H9 (cell line): ENCODE results near the gene GGT7. TPM values are rescaled to one million over a fixed set of nuclear protein-coding genes. Genes with fewer than 3 reads are reported as not detected.

Experiments used
- DNase-seq: peaks from one replicate; pipeline ENCODE4 v3.0.0-alpha.2; 2017
- H2AFZ ChIP-seq: one replicate; pipeline ENCODE4 v1.6.1; 2013; ENCODE audit warnings: mild to moderate bottlenecking, low read length, control low read depth, moderate library complexity
- H2AK5ac ChIP-seq: 2 replicates; pipeline ENCODE4 v1.6.1; 2013; ENCODE audit warnings: low read length, control low read depth, mixed read lengths; ENCODE audit not compliant: insufficient read length
- H2BK120ac ChIP-seq: one replicate; pipeline ENCODE4 v1.6.1; 2013; ENCODE audit warnings: low read depth, mild to moderate bottlenecking, low read length, control low read depth, inconsistent platforms; ENCODE audit not compliant: poor library complexity, severe bottlenecking
- H2BK12ac ChIP-seq: 2 replicates; pipeline ENCODE4 v1.6.1; 2013; ENCODE audit warnings: low read length, control low read depth, mixed read lengths, low read depth; ENCODE audit not compliant: insufficient read length
- H2BK15ac ChIP-seq: 2 replicates; pipeline ENCODE4 v1.6.1; 2013; ENCODE audit warnings: low read depth, low read length, control low read depth
- H2BK20ac ChIP-seq: one replicate; pipeline ENCODE4 v1.6.1; 2013; ENCODE audit warnings: low read depth, mild to moderate bottlenecking, low read length, control low read depth, inconsistent platforms; ENCODE audit not compliant: poor library complexity, severe bottlenecking
- H2BK5ac ChIP-seq: 2 replicates; pipeline ENCODE4 v1.6.1; 2013; ENCODE audit warnings: low read length, control low read depth, mixed read lengths; ENCODE audit not compliant: insufficient read length
- H3K14ac ChIP-seq: 2 replicates; pipeline ENCODE4 v1.6.1; 2013; ENCODE audit warnings: low read length, control low read depth; ENCODE audit not compliant: insufficient read depth
- H3K18ac ChIP-seq: 2 replicates; pipeline ENCODE4 v1.6.1; 2013; ENCODE audit warnings: low read depth, mild to moderate bottlenecking, mixed read lengths, low read length, control low read depth; ENCODE audit not compliant: insufficient read length
- H3K23ac ChIP-seq: 2 replicates; pipeline ENCODE4 v1.6.1; 2013; ENCODE audit warnings: low read length, control low read depth, mixed read lengths, low read depth; ENCODE audit not compliant: insufficient read length
- H3K23me2 ChIP-seq: 2 replicates; pipeline ENCODE4 v1.6.1; 2013; ENCODE audit warnings: low read depth, mild to moderate bottlenecking, mixed read lengths, low read length, control low read depth; ENCODE audit not compliant: insufficient read length, poor library complexity, severe bottlenecking
- H3K27ac ChIP-seq: 2 replicates; pipeline ENCODE4 v1.5.1; 2013; ENCODE audit warnings: low read length, control low read depth, mixed read lengths, low read depth; ENCODE audit not compliant: insufficient read length
- H3K27me3 ChIP-seq: 2 replicates; pipeline ENCODE4 v1.6.1; 2013; ENCODE audit warnings: low read length, control low read depth, inconsistent platforms; ENCODE audit not compliant: insufficient read depth
- H3K4ac ChIP-seq: 2 replicates; pipeline ENCODE4 v1.6.1; 2013; ENCODE audit warnings: low read depth, mild to moderate bottlenecking, control low read depth, inconsistent platforms, low read length, moderate library complexity
- H3K4me1 ChIP-seq: 2 replicates; pipeline ENCODE4 v1.6.1; 2013; ENCODE audit warnings: low read length, control low read depth, inconsistent platforms; ENCODE audit not compliant: insufficient read depth
- H3K4me2 ChIP-seq: 2 replicates; pipeline ENCODE4 v1.6.1; 2013; ENCODE audit warnings: low read length, control low read depth, mixed read lengths; ENCODE audit not compliant: insufficient read length, insufficient read depth
- H3K56ac ChIP-seq: 2 replicates; pipeline ENCODE4 v1.6.1; 2013; ENCODE audit warnings: low read depth, mild to moderate bottlenecking, mixed read lengths, low read length, control low read depth; ENCODE audit not compliant: insufficient read length
- H3K79me1 ChIP-seq: 2 replicates; pipeline ENCODE4 v1.6.1; 2013; ENCODE audit warnings: low read depth, mild to moderate bottlenecking, moderate library complexity, low read length, control low read depth, inconsistent platforms; ENCODE audit not compliant: insufficient read depth, poor library complexity, severe bottlenecking
- H3K79me2 ChIP-seq: 2 replicates; pipeline ENCODE4 v1.6.1; 2013; ENCODE audit warnings: low read length, control low read depth, inconsistent platforms; ENCODE audit not compliant: insufficient read depth
- H3K9ac ChIP-seq: 2 replicates; pipeline ENCODE4 v1.6.1; 2013; ENCODE audit warnings: low read length, control low read depth, mixed read lengths; ENCODE audit not compliant: insufficient read length; ENCODE audit errors: extremely low read depth
- H3K9me3 ChIP-seq: one replicate; pipeline ENCODE4 v1.6.1; 2013; ENCODE audit warnings: low read depth, low read length, inconsistent platforms; ENCODE audit not compliant: control insufficient read depth
- H3T11ph ChIP-seq: one replicate; pipeline ENCODE4 v1.6.1; 2013; ENCODE audit warnings: mild to moderate bottlenecking, low read length, control low read depth, inconsistent platforms
- H4K20me1 ChIP-seq: one replicate; pipeline ENCODE4 v1.6.1; 2013; ENCODE audit not compliant: control insufficient read depth, insufficient read length, insufficient read depth
- H4K5ac ChIP-seq: 2 replicates; pipeline ENCODE4 v1.6.1; 2013; ENCODE audit warnings: low read depth, mild to moderate bottlenecking, mixed read lengths, low read length, control low read depth; ENCODE audit not compliant: insufficient read length
- H4K8ac ChIP-seq: replicated peaks from 2 replicates; pipeline ENCODE4 v1.6.1; 2013; ENCODE audit warnings: low read length, control low read depth, mixed read lengths, low read depth; ENCODE audit not compliant: insufficient read length
- H4K91ac ChIP-seq: 2 replicates; pipeline ENCODE4 v1.6.1; 2013; ENCODE audit warnings: low read depth, mild to moderate bottlenecking, moderate library complexity, mixed read lengths, low read length, control low read depth; ENCODE audit not compliant: insufficient read length
- H3K27ac Mint-ChIP-seq, 3 experiments: 2 replicates in 2 of 3; 3 replicates in 1 of 3; pipeline ENCODE4 v1.8.0; 2020 to 2021; ENCODE audit warnings: mixed read lengths in 3 of 3, mild to moderate bottlenecking in 1 of 3, moderate library complexity in 1 of 3
- H3K27me3 Mint-ChIP-seq: 2 replicates; pipeline ENCODE4 v1.8.0; 2021; ENCODE audit warnings: low read depth, mild to moderate bottlenecking, moderate library complexity, mixed read lengths
- H3K36me3 Mint-ChIP-seq, 3 experiments: 2 replicates in 2 of 3; 3 replicates in 1 of 3; pipeline ENCODE4 v1.8.0; 2020 to 2021; ENCODE audit warnings: low read depth in 3 of 3, mixed read lengths in 3 of 3; ENCODE audit not compliant: insufficient read depth in 1 of 3
- H3K4me1 Mint-ChIP-seq, 2 experiments: 2 replicates each; pipeline ENCODE4 v1.8.0; 2020; ENCODE audit warnings: mixed read lengths in 2 of 2
- H3K4me3 Mint-ChIP-seq, 2 experiments: 2 replicates in 1 of 2; 3 replicates in 1 of 2; pipeline ENCODE4 v1.8.0; 2020 to 2021; ENCODE audit warnings: mild to moderate bottlenecking in 2 of 2, mixed read lengths in 2 of 2, moderate library complexity in 1 of 2
- H3K9me3 Mint-ChIP-seq, 2 experiments: 2 replicates in 1 of 2; 3 replicates in 1 of 2; pipeline ENCODE4 v1.8.0; 2020; ENCODE audit warnings: mild to moderate bottlenecking in 2 of 2, mixed read lengths in 2 of 2, moderate library complexity in 1 of 2
- CTCF ChIP-seq: fragments of 200-600 bp; sonication (generic); conservative IDR thresholded peaks from 3 replicates; pipeline ENCODE4 v1.8.0; 2021; ENCODE audit warnings: antibody characterized with exemption, mild to moderate bottlenecking
- WGBS: extraction: QIAGEN DNeasy Blood & Tissue Kit; methylation state at CpG from one replicate; pipeline ENCODE4 v1.1.7; 2013; ENCODE audit warnings: missing lambda C conversion rate, low lambda C conversion rate, mixed read lengths; ENCODE audit not compliant: insufficient read length; ENCODE audit errors: extremely low coverage; 5-methylcytosine and 5-hydroxymethylcytosine counted together
- total RNA-seq: library from RNA; stranded (reverse); gene quantifications from 2 replicates; pipeline ENCODE4 v1.2.1, GENCODE V29; 2021

The GGT7 gene
- total RNA-seq, 1 experiment from 2014 or later: 38.6 TPM

- no peak overlapping the region for H3K18ac ChIP-seq
- no peaks in the 10 kb centered on the region; the same call in 1 of the 2 replicates for H3K79me2 ChIP-seq
- no peak overlapping the region for H3K27ac Mint-ChIP-seq
- H3K56ac ChIP-seq: no peak overlapping the region
- H2BK120ac ChIP-seq: no peak overlapping the region
- peaks cover 2% of the 10 kb centered on the region for H3K4me1 ChIP-seq
- H3K36me3 Mint-ChIP-seq: peaks cover 0 to 5% (median 3%) of the 10 kb centered on the region in 3 experiments; a peak in 3 of 7 replicates
- H3K27ac ChIP-seq: no peak overlapping the region
- H3K9ac ChIP-seq: no peak overlapping the region
- TF ChIP-seq CTCF: no peak
- no peak overlapping the region for H2BK12ac ChIP-seq
- H3K23me2 ChIP-seq: no peaks in the 10 kb centered on the region
- no peaks in the 10 kb centered on the region for H3K79me1 ChIP-seq
- H3K27me3 ChIP-seq: no peaks in the 10 kb centered on the region; the same call in 1 of the 2 replicates
- H4K5ac ChIP-seq: no peak overlapping the region
- no peak overlapping the region for H2BK15ac ChIP-seq
- no peak overlapping the region for H3K23ac ChIP-seq
- H4K91ac ChIP-seq: no peak overlapping the region
- H3K9me3 Mint-ChIP-seq: no peaks in the 10 kb centered on the region
- no peak overlapping the region for H2BK5ac ChIP-seq
- no peaks in the 10 kb centered on the region for H3K27me3 Mint-ChIP-seq
- no peak overlapping the region for H2BK20ac ChIP-seq
- no CpG with 5 or more reads among the region's 2 CpGs for WGBS
- H3T11ph ChIP-seq: no peak overlapping the region
- H3K4me2 ChIP-seq: no peak overlapping the region
- H3K9me3 ChIP-seq: no peaks in the 10 kb centered on the region
- no peak for DNase-seq
- H4K20me1 ChIP-seq: no peaks in the 10 kb centered on the region
- H3K4ac ChIP-seq: no peak overlapping the region
- H2AK5ac ChIP-seq: no peak overlapping the region
- no peak overlapping the region for H3K14ac ChIP-seq
- H2AFZ ChIP-seq: no peak overlapping the region
- peaks cover 32 to 33% of the 10 kb centered on the region in 2 experiments for H3K4me1 Mint-ChIP-seq
- H4K8ac ChIP-seq: no peak overlapping the region
- no peak overlapping the region for H3K4me3 Mint-ChIP-seq
Observed at GRCh38 chr20:34817072-34817471, 55.6 kb downstream of the GGT7 start.
